A549 (cell line): ENCODE data around the gene PPP1R7. TPM values are rescaled to one million over a fixed set of nuclear protein-coding genes. Genes with fewer than 3 reads are reported as not detected.
"Not testable (repeated sequence)": the region's sequence is repeated elsewhere in the genome, so short reads cannot be mapped to it uniquely, and the experiment has no call there.

Experiments used
- ATAC-seq, 2 experiments: fragments of 200-7000 bp in 1 of 2; fragments of >200 bp in 1 of 2; cut with Nextera tagmentation in 1 of 2; cut with Tn5 transposase in 1 of 2; 3 replicates each; pipeline versions ENCODE4 v1.8.0 to v1.9.1; 2018 to 2020; ENCODE audit warnings: mild to moderate bottlenecking in 1 of 2, moderate library complexity in 1 of 2
- CTCF ChIA-PET: fragments of 300-600 bp; sonication (Branson Sonifier 250); formaldehyde crosslinking; extraction: SDS; loops from one replicate; lab custom pipeline; 2021; ENCODE audit warnings: antibody characterized with exemption, inconsistent platforms; lab: Yijun Ruan, JAX
- POLR2A ChIA-PET: fragments of 350-600 bp; formaldehyde crosslinking; extraction: SDS; loops from one replicate; lab custom pipeline; 2021; ENCODE audit warnings: antibody characterized with exemption, inconsistent platforms; lab: Yijun Ruan, JAX
- DNase-seq, 2 experiments: peaks; one replicate each; pipeline versions ENCODE4 v3.0.0 to v3.0.0-alpha.2; 2011 to 2016; ENCODE audit warnings: low read depth in 1 of 2, low spot score in 1 of 2
- FAIRE-seq: peaks from 2 replicates; lab custom pipeline; 2011; peaks lifted over from hg19 to GRCh38; lab: Jason Lieb, UNC
- H3K27ac ChIP-seq, 2 experiments: fragments of >200 bp; sonication (Bioruptor Twin); formaldehyde crosslinking; 3 replicates each; pipeline ENCODE4 v1.5.1; 2016 to 2017
- H3K4me1 ChIP-seq: fragments of >200 bp; sonication (Bioruptor Twin); formaldehyde crosslinking; 3 replicates; pipeline ENCODE4 v1.6.1; 2016
- H3K4me2 ChIP-seq: fragments of >200 bp; sonication (Bioruptor Twin); formaldehyde crosslinking; 3 replicates; pipeline ENCODE4 v1.6.1; 2016
- H3K4me3 ChIP-seq: fragments of >200 bp; sonication (Bioruptor Twin); formaldehyde crosslinking; 3 replicates; pipeline ENCODE4 v1.5.1; 2016
- H3K9me3 ChIP-seq: fragments of >200 bp; sonication (Bioruptor Twin); formaldehyde crosslinking; 3 replicates; pipeline ENCODE4 v1.6.1; 2016
- BHLHE40 ChIP-seq: IDR thresholded peaks from 2 replicates; pipeline ENCODE4 v1.6.1; 2012; ENCODE audit warnings: low read depth, low read length, inconsistent platforms
- CBX2 ChIP-seq: fragments of 200-600 bp; sonication (generic); IDR thresholded peaks from 2 replicates; pipeline ENCODE4 v1.6.1; 2016; ENCODE audit warnings: low read depth, mild to moderate bottlenecking, borderline replicate concordance
- CBX8 ChIP-seq: fragments of 200-600 bp; sonication (generic); IDR thresholded peaks from 2 replicates; pipeline ENCODE4 v1.6.1; 2016
- CHD2 ChIP-seq: fragments of 150-350 bp; IDR thresholded peaks from 2 replicates; pipeline ENCODE4 v1.6.1; 2014; ENCODE audit warnings: low read length; ENCODE audit not compliant: partially characterized antibody
- EHF ChIP-seq: fragments of 250-450 bp; sonication (Bioruptor Pico); IDR thresholded peaks from 2 replicates; pipeline ENCODE4 v1.5.0; 2020; ENCODE audit warnings: mild to moderate bottlenecking
- ESRRA ChIP-seq: fragments of 150-350 bp; IDR thresholded peaks from 2 replicates; pipeline ENCODE4 v1.6.1; 2014; ENCODE audit warnings: mild to moderate bottlenecking, low read length, borderline replicate concordance
- JUNB ChIP-seq: fragments of >200 bp; sonication (Bioruptor Twin); formaldehyde crosslinking; IDR thresholded peaks from 2 replicates; pipeline ENCODE4 v1.6.1; 2016
- KDM5A ChIP-seq: fragments of 200-600 bp; sonication (generic); IDR thresholded peaks from 2 replicates; pipeline ENCODE4 v1.6.1; 2016; ENCODE audit warnings: antibody characterized with exemption, mild to moderate bottlenecking
- MAZ ChIP-seq: fragments of 150-350 bp; IDR thresholded peaks from 2 replicates; pipeline ENCODE4 v1.6.1; 2014; ENCODE audit warnings: antibody characterized with exemption, low read depth, low read length, borderline replicate concordance
- NR3C1 ChIP-seq: fragments of >200 bp; sonication (Bioruptor Twin); formaldehyde crosslinking; IDR thresholded peaks from 3 replicates; pipeline ENCODE4 v1.6.1; 2017
- POLR2A ChIP-seq: IDR thresholded peaks from 2 replicates; pipeline ENCODE4 v1.6.1; 2012; ENCODE audit warnings: mild to moderate bottlenecking, low read length
- ZFP36 ChIP-seq: fragments of 450-650 bp; IDR thresholded peaks from 2 replicates; pipeline ENCODE4 v1.6.1; 2014; ENCODE audit warnings: borderline replicate concordance; ENCODE audit not compliant: partially characterized antibody
- WGBS: methylation state at CpG from one replicate; pipeline ENCODE4 v1.1.6; 2017; ENCODE audit errors: missing lambda C conversion rate; 5-methylcytosine and 5-hydroxymethylcytosine counted together
- polyA plus RNA-seq, 4 experiments: library from polyadenylated mRNA; depleted of rRNA in 3 of 4; stranded (reverse); fragments of >200 nt; fragmentation: RNase III in 1 of 4; extraction: RNeasy Plus Mini Kit Qiagen cat#74134 plus additional on column Dnase treatment in 1 of 4; gene quantifications; 2 replicates in 3 of 4; 3 replicates in 1 of 4; pipeline ENCODE4 v1.2.3, GENCODE V29; 2011 to 2017
- TF ChIP-seq, protein P1 (sequence below): fragments of 200-600 bp; sonication (generic); IDR thresholded peaks from 2 replicates; pipeline ENCODE4 v1.6.1; 2016; ENCODE audit warnings: antibody characterized with exemption, mild to moderate bottlenecking, moderate library complexity
- TF ChIP-seq, protein P2 (sequence below): fragments of 250-450 bp; sonication (Bioruptor Pico); IDR thresholded peaks from 2 replicates; pipeline ENCODE4 v1.5.0; 2020; ENCODE audit warnings: low read depth, mild to moderate bottlenecking, moderate library complexity
- TF ChIP-seq, protein P3 (sequence below): fragments of 250-450 bp; sonication (Bioruptor Pico); IDR thresholded peaks from 2 replicates; pipeline ENCODE4 v1.5.0; 2021; ENCODE audit warnings: mild to moderate bottlenecking, moderate library complexity, borderline replicate concordance
- TF ChIP-seq, protein P4 (sequence below): IDR thresholded peaks from 2 replicates; pipeline ENCODE4 v1.6.1; 2012; ENCODE audit warnings: low read depth, borderline replicate concordance
- TF ChIP-seq, protein P5 (sequence below): fragments of >200 bp; sonication (Bioruptor Twin); formaldehyde crosslinking; IDR thresholded peaks from 2 replicates; pipeline ENCODE4 v1.6.1; 2016
- TF ChIP-seq, protein P6 (sequence below): fragments of >200 bp; sonication (Bioruptor Twin); formaldehyde crosslinking; IDR thresholded peaks from 3 replicates; pipeline ENCODE4 v1.5.1; 2016

PPP1R7 gene
- polyA plus RNA-seq, 2 of the 4 experiments (the other 2 are of a cell fraction), result 76.4 to 124 TPM

DNA sequence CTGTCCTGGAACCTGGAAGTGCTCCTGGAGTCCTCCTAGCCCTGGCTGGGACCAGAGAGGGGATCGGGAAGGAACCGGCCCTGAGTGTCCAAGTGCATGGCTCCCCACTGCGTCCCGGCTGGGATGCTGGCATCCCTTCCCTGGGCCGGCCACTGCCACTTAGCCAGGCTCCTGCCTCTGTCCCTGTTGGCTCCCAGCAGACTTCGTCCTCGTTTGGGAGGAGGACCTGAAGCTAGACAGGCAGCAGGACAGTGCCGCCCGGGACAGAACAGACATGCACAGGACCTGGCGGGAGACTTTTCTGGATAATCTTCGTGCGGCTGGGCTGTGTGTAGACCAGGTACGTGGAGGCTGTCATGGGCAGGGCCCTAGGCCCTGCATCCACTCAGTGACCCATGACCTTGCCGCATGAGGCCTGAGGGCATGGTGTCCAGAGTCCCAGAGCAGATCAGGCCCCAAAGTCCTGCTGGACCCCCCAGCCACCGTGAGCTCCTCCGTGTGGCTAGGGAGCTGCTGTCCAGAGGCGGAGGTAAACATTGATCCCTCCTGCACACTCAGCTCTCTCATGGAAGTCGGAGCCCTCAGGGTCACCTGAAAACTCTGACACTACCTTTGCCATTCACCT, 45.4 kb downstream of the PPP1R7 start:
- ATAC-seq, result peak in 1 of 2 experiments; percentile 16; a peak in 1 of 6 replicates
- no peaks in the 10 kb centered on the region for H3K9me3 ChIP-seq
- no peak for FAIRE-seq
- POLR2A ChIA-PET, result no interaction called here
- H3K27ac ChIP-seq, result no peak overlapping the region
- CTCF ChIA-PET, result interaction anchor here (1.0 to 1.3 kb wide), 3 partner anchors 12 to 23 kb away, joined by 4 to 5 read pairs (median 5); no protein-coding TSS in a partner anchor
- TF ChIP-seq ESRRA (no peak), CBX8 (no peak), ZFP36 (no peak), EHF (no peak)
- TF ChIP-seq, protein P1, sequence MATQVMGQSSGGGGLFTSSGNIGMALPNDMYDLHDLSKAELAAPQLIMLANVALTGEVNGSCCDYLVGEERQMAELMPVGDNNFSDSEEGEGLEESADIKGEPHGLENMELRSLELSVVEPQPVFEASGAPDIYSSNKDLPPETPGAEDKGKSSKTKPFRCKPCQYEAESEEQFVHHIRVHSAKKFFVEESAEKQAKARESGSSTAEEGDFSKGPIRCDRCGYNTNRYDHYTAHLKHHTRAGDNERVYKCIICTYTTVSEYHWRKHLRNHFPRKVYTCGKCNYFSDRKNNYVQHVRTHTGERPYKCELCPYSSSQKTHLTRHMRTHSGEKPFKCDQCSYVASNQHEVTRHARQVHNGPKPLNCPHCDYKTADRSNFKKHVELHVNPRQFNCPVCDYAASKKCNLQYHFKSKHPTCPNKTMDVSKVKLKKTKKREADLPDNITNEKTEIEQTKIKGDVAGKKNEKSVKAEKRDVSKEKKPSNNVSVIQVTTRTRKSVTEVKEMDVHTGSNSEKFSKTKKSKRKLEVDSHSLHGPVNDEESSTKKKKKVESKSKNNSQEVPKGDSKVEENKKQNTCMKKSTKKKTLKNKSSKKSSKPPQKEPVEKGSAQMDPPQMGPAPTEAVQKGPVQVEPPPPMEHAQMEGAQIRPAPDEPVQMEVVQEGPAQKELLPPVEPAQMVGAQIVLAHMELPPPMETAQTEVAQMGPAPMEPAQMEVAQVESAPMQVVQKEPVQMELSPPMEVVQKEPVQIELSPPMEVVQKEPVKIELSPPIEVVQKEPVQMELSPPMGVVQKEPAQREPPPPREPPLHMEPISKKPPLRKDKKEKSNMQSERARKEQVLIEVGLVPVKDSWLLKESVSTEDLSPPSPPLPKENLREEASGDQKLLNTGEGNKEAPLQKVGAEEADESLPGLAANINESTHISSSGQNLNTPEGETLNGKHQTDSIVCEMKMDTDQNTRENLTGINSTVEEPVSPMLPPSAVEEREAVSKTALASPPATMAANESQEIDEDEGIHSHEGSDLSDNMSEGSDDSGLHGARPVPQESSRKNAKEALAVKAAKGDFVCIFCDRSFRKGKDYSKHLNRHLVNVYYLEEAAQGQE, result no peak
- H3K4me1 ChIP-seq, result no peaks in the 10 kb centered on the region
- 80% methylated on average over 11 of the region's 18 CpGs for WGBS
- no peak overlapping the region for H3K4me2 ChIP-seq
- H3K4me3 ChIP-seq, result no peak overlapping the region
- DNase-seq, result no peak

DNA sequence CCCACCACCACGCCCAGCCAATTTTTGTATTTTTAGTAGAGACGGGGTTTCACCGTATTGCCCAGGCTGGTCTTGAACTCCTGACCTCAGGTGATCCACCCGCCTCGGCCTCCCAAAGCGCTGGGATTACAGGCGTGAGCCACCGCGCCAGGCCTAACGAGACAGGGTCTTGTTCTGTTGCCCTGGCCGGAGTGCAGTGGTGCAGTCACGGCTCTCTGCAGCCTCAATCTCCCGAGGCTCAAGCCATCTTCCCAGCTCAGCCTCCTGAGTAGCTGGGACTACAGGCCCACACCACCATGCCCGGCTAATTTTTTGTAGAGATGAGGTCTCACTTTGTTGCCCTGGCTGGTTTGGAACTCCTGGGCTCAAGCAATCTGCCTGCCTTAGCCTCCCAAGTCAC, 47.0 kb downstream of the PPP1R7 start:
- H3K9me3 ChIP-seq, ATAC-seq, DNase-seq, H3K4me2 ChIP-seq, H3K4me3 ChIP-seq, FAIRE-seq, H3K27ac ChIP-seq, POLR2A ChIA-PET, H3K4me1 ChIP-seq: not testable (repeated sequence)
- CTCF ChIA-PET, result interaction anchor here (0.6 kb wide), 1 partner anchor 30 kb away, joined by 4 read pairs; no protein-coding TSS in a partner anchor
- 90% methylated on average over 11 of the region's 14 CpGs for WGBS

DNA sequence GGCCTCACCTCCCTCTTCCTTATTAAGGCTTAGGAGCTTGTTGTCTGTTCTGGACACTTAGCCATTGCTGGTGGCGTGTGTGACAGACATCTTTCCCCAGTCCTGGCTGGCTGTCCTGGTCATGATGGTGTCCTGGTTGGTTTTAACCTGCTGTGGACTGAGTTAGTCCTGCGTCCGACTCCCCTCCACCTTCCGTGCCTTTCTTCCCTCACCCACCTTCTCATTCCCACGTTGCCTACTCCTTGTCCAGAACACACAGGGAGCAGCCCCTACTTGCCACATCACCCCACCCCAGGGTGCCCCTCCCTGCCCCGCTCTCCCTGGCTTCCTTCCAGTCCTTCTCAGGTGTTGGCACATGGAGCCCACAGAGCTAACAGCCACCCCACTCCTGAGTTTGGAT, 47.7 kb downstream of the PPP1R7 start:
- H3K4me2 ChIP-seq, result no peak overlapping the region
- TF ChIP-seq CBX2 (no peak), CHD2 (no peak), POLR2A (no peak), MAZ (no peak), NR3C1 (no peak), BHLHE40 (no peak), JUNB (no peak), CBX8 (no peak), KDM5A (no peak)
- TF ChIP-seq, protein P2, sequence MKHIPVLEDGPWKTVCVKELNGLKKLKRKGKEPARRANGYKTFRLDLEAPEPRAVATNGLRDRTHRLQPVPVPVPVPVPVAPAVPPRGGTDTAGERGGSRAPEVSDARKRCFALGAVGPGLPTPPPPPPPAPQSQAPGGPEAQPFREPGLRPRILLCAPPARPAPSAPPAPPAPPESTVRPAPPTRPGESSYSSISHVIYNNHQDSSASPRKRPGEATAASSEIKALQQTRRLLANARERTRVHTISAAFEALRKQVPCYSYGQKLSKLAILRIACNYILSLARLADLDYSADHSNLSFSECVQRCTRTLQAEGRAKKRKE (CRISPR knock-in tag), result no peak
- TF ChIP-seq, protein P3, sequence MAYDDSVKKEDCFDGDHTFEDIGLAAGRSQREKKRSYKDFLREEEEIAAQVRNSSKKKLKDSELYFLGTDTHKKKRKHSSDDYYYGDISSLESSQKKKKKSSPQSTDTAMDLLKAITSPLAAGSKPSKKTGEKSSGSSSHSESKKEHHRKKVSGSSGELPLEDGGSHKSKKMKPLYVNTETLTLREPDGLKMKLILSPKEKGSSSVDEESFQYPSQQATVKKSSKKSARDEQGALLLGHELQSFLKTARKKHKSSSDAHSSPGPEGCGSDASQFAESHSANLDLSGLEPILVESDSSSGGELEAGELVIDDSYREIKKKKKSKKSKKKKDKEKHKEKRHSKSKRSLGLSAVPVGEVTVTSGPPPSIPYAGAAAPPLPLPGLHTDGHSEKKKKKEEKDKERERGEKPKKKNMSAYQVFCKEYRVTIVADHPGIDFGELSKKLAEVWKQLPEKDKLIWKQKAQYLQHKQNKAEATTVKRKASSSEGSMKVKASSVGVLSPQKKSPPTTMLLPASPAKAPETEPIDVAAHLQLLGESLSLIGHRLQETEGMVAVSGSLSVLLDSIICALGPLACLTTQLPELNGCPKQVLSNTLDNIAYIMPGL (CRISPR knock-in tag), result no peak
- TF ChIP-seq, protein P4, sequence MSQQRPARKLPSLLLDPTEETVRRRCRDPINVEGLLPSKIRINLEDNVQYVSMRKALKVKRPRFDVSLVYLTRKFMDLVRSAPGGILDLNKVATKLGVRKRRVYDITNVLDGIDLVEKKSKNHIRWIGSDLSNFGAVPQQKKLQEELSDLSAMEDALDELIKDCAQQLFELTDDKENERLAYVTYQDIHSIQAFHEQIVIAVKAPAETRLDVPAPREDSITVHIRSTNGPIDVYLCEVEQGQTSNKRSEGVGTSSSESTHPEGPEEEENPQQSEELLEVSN, result no peak
- TF ChIP-seq, protein P1, result no peak
- TF ChIP-seq, protein P5, sequence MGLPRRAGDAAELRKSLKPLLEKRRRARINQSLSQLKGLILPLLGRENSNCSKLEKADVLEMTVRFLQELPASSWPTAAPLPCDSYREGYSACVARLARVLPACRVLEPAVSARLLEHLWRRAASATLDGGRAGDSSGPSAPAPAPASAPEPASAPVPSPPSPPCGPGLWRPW, result no peak
- TF ChIP-seq, protein P6, sequence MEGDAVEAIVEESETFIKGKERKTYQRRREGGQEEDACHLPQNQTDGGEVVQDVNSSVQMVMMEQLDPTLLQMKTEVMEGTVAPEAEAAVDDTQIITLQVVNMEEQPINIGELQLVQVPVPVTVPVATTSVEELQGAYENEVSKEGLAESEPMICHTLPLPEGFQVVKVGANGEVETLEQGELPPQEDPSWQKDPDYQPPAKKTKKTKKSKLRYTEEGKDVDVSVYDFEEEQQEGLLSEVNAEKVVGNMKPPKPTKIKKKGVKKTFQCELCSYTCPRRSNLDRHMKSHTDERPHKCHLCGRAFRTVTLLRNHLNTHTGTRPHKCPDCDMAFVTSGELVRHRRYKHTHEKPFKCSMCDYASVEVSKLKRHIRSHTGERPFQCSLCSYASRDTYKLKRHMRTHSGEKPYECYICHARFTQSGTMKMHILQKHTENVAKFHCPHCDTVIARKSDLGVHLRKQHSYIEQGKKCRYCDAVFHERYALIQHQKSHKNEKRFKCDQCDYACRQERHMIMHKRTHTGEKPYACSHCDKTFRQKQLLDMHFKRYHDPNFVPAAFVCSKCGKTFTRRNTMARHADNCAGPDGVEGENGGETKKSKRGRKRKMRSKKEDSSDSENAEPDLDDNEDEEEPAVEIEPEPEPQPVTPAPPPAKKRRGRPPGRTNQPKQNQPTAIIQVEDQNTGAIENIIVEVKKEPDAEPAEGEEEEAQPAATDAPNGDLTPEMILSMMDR, result no peak
- H3K4me3 ChIP-seq, result no peak overlapping the region
- no peak for DNase-seq
- no peak for ATAC-seq
- CTCF ChIA-PET, result interaction anchor here (0.7 kb wide), 1 partner anchor 19 kb away, joined by 4 read pairs; no protein-coding TSS in a partner anchor
- H3K4me1 ChIP-seq, result no peaks in the 10 kb centered on the region
- no peak for FAIRE-seq
- POLR2A ChIA-PET, result no interaction called here
- 84% methylated on average over 6 of the region's 6 CpGs for WGBS
- H3K9me3 ChIP-seq, result no peaks in the 10 kb centered on the region
- no peak overlapping the region for H3K27ac ChIP-seq
